OCI-LY7 (cell line): ENCODE measurements around the gene XRCC5.

ENCODE experiments used
- CTCF ChIP-seq: fragments of 200-600 bp; sonication (generic); conservative IDR thresholded peaks from 2 replicates; pipeline ENCODE4 v1.5.1; 2014; ENCODE audit warnings: mild to moderate bottlenecking, antibody characterized with exemption, low read length, moderate library complexity, mixed read lengths
- EZH2phosphoT487 ChIP-seq: fragments of 200-600 bp; sonication (generic); IDR thresholded peaks from 2 replicates; pipeline ENCODE4 v1.6.1; 2018; ENCODE audit warnings: low read depth, borderline replicate concordance, mild to moderate bottlenecking, mixed run types, antibody characterized with exemption, low read length, moderate library complexity, mixed read lengths

DNA sequence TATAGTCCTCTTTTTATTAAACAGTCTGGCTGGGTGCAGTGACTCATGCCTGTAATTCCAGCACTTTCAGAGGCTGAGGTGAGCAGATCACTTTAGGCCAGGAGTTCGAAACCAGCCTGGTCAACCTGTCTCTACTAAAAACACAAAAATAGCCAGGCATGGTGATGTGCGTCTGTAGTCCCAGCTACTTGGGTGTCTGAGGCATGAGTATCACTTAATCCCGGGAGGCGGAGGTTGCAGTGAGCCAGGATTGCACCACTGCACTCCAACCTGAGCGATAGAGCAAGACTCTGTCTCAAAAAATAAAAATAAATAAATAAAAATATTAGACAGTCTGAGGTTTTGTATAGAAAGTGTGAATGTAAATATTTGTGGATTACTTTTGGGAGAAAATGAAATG is 17.8 kb downstream of the XRCC5 start:
- TF ChIP-seq CTCF (no peak), EZH2phosphoT487 (no peak)
